Transverse colon (tissue), 4 donors: Measurements from ENCODE around the gene GPBAR1. TPM values are rescaled to one million over a fixed set of nuclear protein-coding genes. Genes with fewer than 3 reads are reported as not detected.
"Not testable (repeated sequence)": the region's sequence is repeated elsewhere in the genome, so short reads cannot be mapped to it uniquely, and the experiment has no call there.

Experiments
- DNase-seq: peaks from one replicate; pipeline ENCODE4 v3.0.0-alpha.2; 2019
- H3K27ac ChIP-seq, 4 donors: fragments of 200-600 bp; sonication (generic); 2 replicates each; pipeline ENCODE4 v1.5.1; 2016 to 2018; ENCODE audit warnings: inconsistent platforms in 4 of 4
- H3K27me3 ChIP-seq: fragments of 200-600 bp; sonication (generic); 2 replicates; pipeline ENCODE4 v1.5.1; 2017; ENCODE audit warnings: inconsistent platforms
- H3K36me3 ChIP-seq, 4 donors: fragments of 200-600 bp; sonication (generic); 2 replicates each; pipeline ENCODE4 v1.5.1; 2017 to 2019; ENCODE audit warnings: inconsistent platforms in 4 of 4
- H3K4me1 ChIP-seq, 4 donors: fragments of 200-600 bp; sonication (generic); 2 replicates each; pipeline ENCODE4 v1.5.1; 2017 to 2020; ENCODE audit warnings: inconsistent platforms in 4 of 4
- H3K4me3 ChIP-seq, 4 donors: fragments of 200-600 bp; sonication (generic); 1 replicate in 1 of 4; 2 replicates in 3 of 4; pipeline versions ENCODE4 v1.5.1 to v1.6.1; 2017 to 2019; ENCODE audit warnings: inconsistent platforms in 4 of 4
- H3K9me3 ChIP-seq, 2 donors: fragments of 200-600 bp; sonication (generic); 2 replicates each; pipeline ENCODE4 v1.5.1; 2017 to 2019; ENCODE audit warnings: inconsistent platforms in 2 of 2
- EP300 ChIP-seq: sonication (generic); formaldehyde crosslinking; IDR thresholded peaks from one replicate; pipeline ENCODE4 v1.6.1; 2017; ENCODE audit warnings: antibody characterized with exemption, low read depth
- POLR2A ChIP-seq: fragments of 450-650 bp; IDR thresholded peaks from one replicate; pipeline ENCODE4 v1.6.1; 2016; ENCODE audit warnings: antibody characterized with exemption, mild to moderate bottlenecking, moderate library complexity
- POLR2AphosphoS5 ChIP-seq, 3 donors: sonication (generic); formaldehyde crosslinking; IDR thresholded peaks; one replicate each; pipeline ENCODE4 v1.6.1; 2016; ENCODE audit warnings: antibody characterized with exemption in 3 of 3
- WGBS, 2 donors: methylation state at CpG; one replicate each; pipeline ENCODE4 v1.1.5; 2018; ENCODE audit warnings: low coverage in 1 of 2; 5-methylcytosine and 5-hydroxymethylcytosine counted together
- in situ Hi-C, 4 donors: fragments of 200-750 bp; cut with MboI; loops; one replicate each; pipeline versions ENCODE4 v1.15.0 to v1.15.1; 2017; ENCODE audit warnings: low sequenced_read_pairs in 3 of 4, low pct_ligation_motif_present in 1 of 4, low pct_unique_long_range_greater_than_20kb in 1 of 4
- intact Hi-C: fragments of 100-400 bp; cut with DNase I; formaldehyde crosslinking; loops from one replicate; pipeline ENCODE4 v1.15.1; 2023; ENCODE audit warnings: low total_unique reads
- total RNA-seq, 4 donors: library from RNA; depleted of rRNA; stranded (reverse); fragments of >200 nt; gene quantifications; one replicate each; pipeline ENCODE4 v1.1.0, GENCODE V29; 2016
- TF ChIP-seq, protein P1 (sequence below), 5 experiments: fragments of 200-600 bp in 3 of 5; fragments of 450-650 bp in 2 of 5; sonication (generic) in 3 of 5; IDR thresholded peaks; 1 replicate in 2 of 5; 2 replicates in 3 of 5; pipeline ENCODE4 v1.5.1; 2016 to 2017; ENCODE audit warnings: antibody characterized with exemption in 5 of 5, inconsistent platforms in 3 of 5, mild to moderate bottlenecking in 2 of 5, moderate library complexity in 1 of 5

The GPBAR1 gene
- total RNA-seq, 4 donors from 2014 or later, result 2.5 to 3.0 TPM; not detected in 2

DNA sequence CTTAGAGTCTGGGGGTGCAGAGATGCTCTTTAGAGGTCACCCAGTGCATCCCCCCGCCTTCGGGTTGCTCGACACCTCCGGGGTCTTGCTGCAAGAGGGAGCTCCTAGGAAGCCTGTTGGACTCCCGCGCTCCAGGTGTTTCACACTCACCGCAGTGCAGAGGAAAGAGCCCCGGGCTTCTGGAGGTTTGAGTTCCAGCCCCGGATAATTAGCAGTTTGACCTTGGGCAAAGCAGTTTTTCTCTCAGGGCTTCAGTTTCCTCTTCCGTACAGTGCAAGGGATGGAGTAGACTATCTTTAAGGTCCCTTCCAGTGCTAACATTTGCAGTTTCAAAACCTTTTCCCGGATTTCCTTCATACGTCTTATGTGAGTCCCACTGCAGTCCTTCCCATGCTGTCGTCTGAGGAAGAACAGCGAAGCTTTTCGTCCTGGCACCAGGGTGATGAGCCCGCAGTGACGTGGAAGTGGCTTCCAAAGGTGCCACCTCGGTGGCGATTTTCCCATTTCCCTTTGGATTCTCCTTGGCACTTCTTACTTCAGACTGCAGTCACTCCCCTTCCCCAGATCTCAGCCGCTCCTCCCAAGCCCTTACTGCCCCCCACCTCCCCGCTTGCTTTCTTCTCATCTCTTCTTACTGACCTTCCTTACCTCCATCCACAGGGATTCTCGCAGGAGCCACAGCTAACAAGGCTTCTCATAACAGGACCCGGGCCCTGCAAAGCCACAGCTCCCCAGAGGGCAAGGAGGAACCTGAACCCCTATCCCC, 10.1 kb downstream of the GPBAR1 start:
- intact Hi-C loops (loop anchor here (1.0 kb wide), 1 partner anchor 125 kb away; no protein-coding TSS in a partner anchor), in situ Hi-C loops (no loop called here)
- Histone ChIP-seq H3K4me1 (peaks cover 26 to 59% (median 44%) of the 10 kb centered on the region in 4 donors), H3K27ac (peak overlapping the region; percentile 85 to 89 (median 88)), H3K4me3 (peak overlapping the region; percentile 63 to 98 (median 84)), H3K36me3 (peaks cover 0 to 28% (median 13%) of the 10 kb centered on the region in 4 donors), H3K27me3 (no peaks in the 10 kb centered on the region), H3K9me3 (no peaks in the 10 kb centered on the region)
- DNase-seq, result peak; percentile 43
- 4% methylated on average over 14 to 23 of the region's 23 CpGs for WGBS, 2 donors
- TF ChIP-seq EP300 (no peak), POLR2A (peak; percentile 6), POLR2AphosphoS5 (IDR thresholded peaks at IDR 0.05) (peak in 2 of 3 donors; percentile 21 to 38)
- TF ChIP-seq, protein P1, sequence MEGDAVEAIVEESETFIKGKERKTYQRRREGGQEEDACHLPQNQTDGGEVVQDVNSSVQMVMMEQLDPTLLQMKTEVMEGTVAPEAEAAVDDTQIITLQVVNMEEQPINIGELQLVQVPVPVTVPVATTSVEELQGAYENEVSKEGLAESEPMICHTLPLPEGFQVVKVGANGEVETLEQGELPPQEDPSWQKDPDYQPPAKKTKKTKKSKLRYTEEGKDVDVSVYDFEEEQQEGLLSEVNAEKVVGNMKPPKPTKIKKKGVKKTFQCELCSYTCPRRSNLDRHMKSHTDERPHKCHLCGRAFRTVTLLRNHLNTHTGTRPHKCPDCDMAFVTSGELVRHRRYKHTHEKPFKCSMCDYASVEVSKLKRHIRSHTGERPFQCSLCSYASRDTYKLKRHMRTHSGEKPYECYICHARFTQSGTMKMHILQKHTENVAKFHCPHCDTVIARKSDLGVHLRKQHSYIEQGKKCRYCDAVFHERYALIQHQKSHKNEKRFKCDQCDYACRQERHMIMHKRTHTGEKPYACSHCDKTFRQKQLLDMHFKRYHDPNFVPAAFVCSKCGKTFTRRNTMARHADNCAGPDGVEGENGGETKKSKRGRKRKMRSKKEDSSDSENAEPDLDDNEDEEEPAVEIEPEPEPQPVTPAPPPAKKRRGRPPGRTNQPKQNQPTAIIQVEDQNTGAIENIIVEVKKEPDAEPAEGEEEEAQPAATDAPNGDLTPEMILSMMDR (IDR thresholded peaks at IDR 0.05), result no peak

DNA sequence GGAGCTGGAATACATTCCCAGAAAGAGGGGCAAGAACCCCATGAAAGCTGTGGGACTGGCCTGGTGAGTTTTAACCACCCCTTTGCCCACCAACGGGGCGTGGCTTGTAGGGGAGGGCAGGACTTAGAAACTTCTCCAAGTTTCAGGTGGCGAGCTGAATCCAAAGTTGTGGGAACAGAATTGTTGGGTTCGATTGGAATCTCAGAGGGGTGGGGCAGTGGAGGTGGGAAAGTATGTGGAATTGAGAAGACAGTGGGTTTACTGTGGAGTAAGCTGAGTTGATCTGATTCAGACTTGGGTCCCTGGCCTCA, 10.6 kb downstream of the GPBAR1 start:
- intact Hi-C loops, result loop anchor here (1.0 kb wide), 1 partner anchor 125 kb away; no protein-coding TSS in a partner anchor
- peaks cover 26 to 59% (median 44%) of the 10 kb centered on the region in 4 donors for H3K4me1 ChIP-seq

DNA sequence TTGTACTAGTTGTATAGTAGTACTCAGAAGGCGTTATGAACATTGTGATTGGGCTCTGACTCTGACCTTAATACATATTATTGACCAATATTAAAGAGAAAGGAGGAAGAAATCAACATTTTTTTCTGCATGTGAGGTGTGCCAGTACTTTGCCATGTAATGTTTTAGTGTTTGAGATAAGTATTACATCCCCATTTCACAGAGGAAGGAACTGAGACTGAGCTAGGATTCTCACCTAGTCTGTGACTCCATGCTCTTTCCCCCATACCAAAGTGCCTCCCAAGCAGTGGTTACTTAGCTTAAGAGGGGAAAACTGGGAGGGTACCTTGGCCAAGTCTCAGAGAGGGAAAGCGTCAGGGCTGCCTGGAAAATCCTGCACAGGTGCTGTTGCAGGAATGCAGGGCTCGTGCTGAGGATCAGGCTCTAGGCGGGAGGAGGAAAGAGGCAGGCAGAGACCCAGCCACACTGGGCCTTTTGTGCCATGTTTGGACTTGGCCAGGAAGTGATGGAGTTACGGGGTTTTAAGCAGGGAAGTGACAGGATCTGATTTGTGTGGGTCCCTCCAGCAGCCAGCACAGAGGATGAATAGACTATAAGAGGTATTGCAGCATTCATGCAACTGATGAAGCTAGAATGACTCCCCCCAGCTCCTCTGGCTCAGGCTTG, 11.2 kb downstream of the GPBAR1 start:
- 41 to 57% methylated on average over 2 to 5 of the region's 5 CpGs for WGBS, 2 donors
- in situ Hi-C loops, result no loop called here
- Histone ChIP-seq H3K27me3 (no peaks in the 10 kb centered on the region), H3K4me3 (peak overlapping the region in 1 of 4 donors; percentile 98), H3K27ac (peak overlapping the region; percentile 85 to 89 (median 88)), H3K9me3 (no peaks in the 10 kb centered on the region), H3K36me3 (peaks cover 0 to 26% (median 14%) of the 10 kb centered on the region in 4 donors), H3K4me1 (peaks cover 26 to 59% (median 44%) of the 10 kb centered on the region in 4 donors)
- intact Hi-C loops, result loop anchor here (1.0 kb wide), 1 partner anchor 124 kb away; no protein-coding TSS in a partner anchor
- DNase-seq, result no peak
- TF ChIP-seq, protein P1 (IDR thresholded peaks at IDR 0.05), result no peak
- no peak for TF ChIP-seq POLR2AphosphoS5 (IDR thresholded peaks at IDR 0.05)
- no peak for TF ChIP-seq POLR2A
- TF ChIP-seq EP300, result no peak

More for the DNA sequence above, 10.6 kb downstream of the GPBAR1 start:
- in situ Hi-C loops, result no loop called here
- Histone ChIP-seq H3K4me3 (peak overlapping the region in 3 of 4 donors; percentile 63 to 98 (median 82)), H3K27ac (peak overlapping the region; percentile 85 to 89 (median 88)), H3K9me3 (no peaks in the 10 kb centered on the region), H3K27me3 (no peaks in the 10 kb centered on the region), H3K36me3 (peaks cover 0 to 26% (median 13%) of the 10 kb centered on the region in 4 donors)
- TF ChIP-seq POLR2A, result no peak
- TF ChIP-seq, protein P1 (IDR thresholded peaks at IDR 0.05), result no peak
- TF ChIP-seq POLR2AphosphoS5 (IDR thresholded peaks at IDR 0.05), result no peak
- no peak for TF ChIP-seq EP300
- 22 to 52% methylated on average over 3 to 4 of the region's 4 CpGs for WGBS, 2 donors
- peak; percentile 62 for DNase-seq

DNA sequence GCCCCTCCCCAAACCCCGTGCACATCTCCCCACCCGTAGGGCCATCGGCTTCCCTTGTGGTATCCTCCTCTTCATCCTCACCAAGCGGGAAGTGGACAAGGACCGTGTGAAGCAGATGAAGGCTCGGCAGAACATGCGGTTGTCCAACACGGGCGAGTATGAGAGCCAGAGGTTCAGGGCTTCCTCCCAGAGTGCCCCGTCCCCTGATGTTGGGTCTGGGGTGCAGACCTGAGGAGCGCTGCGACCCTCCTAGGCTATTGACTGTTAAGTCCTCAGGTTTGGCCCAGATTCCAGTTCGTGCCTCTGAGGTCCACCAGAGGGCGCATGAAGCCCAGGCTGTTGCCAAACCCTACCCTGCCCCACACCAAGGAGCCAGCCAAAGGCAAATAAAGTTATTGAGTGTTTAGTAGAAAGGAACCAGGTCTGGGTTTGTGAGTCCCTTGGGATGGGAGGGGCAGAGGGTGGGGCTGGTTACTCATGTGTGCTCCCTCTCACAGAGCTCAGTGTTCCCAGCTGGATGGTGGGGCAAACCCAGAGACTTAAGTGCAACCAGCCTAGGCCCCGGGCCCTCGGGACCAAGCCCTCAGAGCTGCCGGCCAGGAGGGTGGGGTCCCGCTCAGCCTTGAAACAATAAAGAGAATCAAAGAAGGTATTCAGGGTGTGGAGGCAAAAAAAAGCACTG, 11.9 kb downstream of the GPBAR1 start:
- peaks cover 0 to 30% (median 17%) of the 10 kb centered on the region in 4 donors for H3K36me3 ChIP-seq
- no peaks in the 10 kb centered on the region for H3K27me3 ChIP-seq
- intact Hi-C loops (no loop called here), in situ Hi-C loops (no loop called here)
- no peaks in the 10 kb centered on the region for H3K9me3 ChIP-seq
- WGBS, 2 donors, result 13% methylated on average over 18 of the region's 18 CpGs; no CpG with 5 or more reads in 1 of the 2 donors
- DNase-seq, result peak; percentile 95
- peaks cover 26 to 59% (median 44%) of the 10 kb centered on the region in 4 donors for H3K4me1 ChIP-seq
- H3K4me3 ChIP-seq, result peak overlapping the region in 1 of 4 donors; percentile 98
- TF ChIP-seq EP300, result peak; percentile 42
- TF ChIP-seq, protein P1 (IDR thresholded peaks at IDR 0.05), result peak; percentile 81 to 98 (median 90)
- peak; percentile 49 for TF ChIP-seq POLR2A
- peak; percentile 64 to 87 (median 83) for TF ChIP-seq POLR2AphosphoS5 (IDR thresholded peaks at IDR 0.05)
- H3K27ac ChIP-seq, result peak overlapping the region; percentile 85 to 89 (median 88)

DNA sequence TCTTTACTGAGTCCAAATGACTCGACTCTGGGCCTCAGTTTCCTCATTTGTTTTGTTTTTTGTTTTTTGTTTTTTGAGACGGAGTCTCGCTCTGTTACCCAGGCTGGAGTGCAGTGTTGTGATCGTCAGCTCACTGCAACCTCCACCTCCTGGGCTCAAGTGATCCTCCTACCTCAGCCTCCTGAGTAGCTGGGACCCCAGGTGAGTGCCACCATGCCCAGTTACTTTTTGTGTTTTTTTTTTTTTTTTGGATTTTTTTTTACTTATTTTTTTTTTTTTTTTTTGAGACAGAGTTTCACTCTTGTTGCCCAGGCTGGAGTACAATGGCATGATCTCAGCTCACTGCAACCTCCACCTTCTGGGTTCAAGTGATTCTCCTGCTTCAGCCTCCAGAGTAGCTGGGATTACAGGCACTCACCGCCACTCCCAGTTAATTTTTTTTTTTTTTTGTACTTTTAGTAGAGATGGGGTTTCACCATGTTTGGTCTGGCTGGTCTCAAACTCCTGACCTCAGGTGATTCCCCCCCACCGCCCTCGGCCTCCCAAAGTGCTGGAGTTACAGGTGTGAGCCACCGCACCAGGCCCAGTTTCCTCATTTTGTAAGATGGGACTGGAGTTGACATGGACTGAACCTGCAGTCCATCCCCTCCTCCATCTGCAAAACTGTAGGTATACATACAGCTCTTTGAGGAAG, 12.5 kb downstream of the GPBAR1 start:
- H3K27me3 ChIP-seq, intact Hi-C loops, H3K9me3 ChIP-seq, DNase-seq, H3K4me3 ChIP-seq, in situ Hi-C loops: not testable (repeated sequence)
- Histone ChIP-seq H3K4me1 (peaks cover 26 to 55% (median 44%) of the 10 kb centered on the region in 4 donors), H3K27ac (peak overlapping the region; percentile 85 to 89 (median 88)), H3K36me3 (peaks cover 0 to 37% (median 20%) of the 10 kb centered on the region in 4 donors)
- WGBS, 2 donors, result 51 to 61% methylated on average over 5 to 8 of the region's 8 CpGs
